OCI-LY1 (cell line): ENCODE results near the gene MANF.

Experiments used
- CTCF ChIP-seq: fragments of 200-600 bp; sonication (generic), shearing (Covaris generic); IDR thresholded peaks from 2 replicates; pipeline ENCODE4 v1.5.1; 2017; ENCODE audit warnings: mild to moderate bottlenecking, antibody characterized with exemption, low read length, moderate library complexity, mixed read lengths
- EZH2 ChIP-seq: fragments of 200-600 bp; sonication (generic), shearing (Covaris generic); IDR thresholded peaks from 2 replicates; pipeline ENCODE4 v1.8.0; 2017; ENCODE audit warnings: borderline replicate concordance, mixed run types, mild to moderate bottlenecking, antibody characterized with exemption, low read length, moderate library complexity, mixed read lengths

- TF ChIP-seq CTCF: no peak
- TF ChIP-seq EZH2: no peak
Observed at GRCh38 chr3:51385621-51386091, 565 bp downstream of the MANF start.
